ENCODE measurements around the gene BCL2L1. TPM values are rescaled to one million over a fixed set of nuclear protein-coding genes. Genes with fewer than 3 reads are reported as not detected.
A peak's percentile ranks its signal among the peaks of the same experiment; 100 is the strongest.

BCL2L1 gene
- total RNA-seq, 1 donor from 2014 or later, result 136 TPM

GRCh38 chr20:31713312-31714273 lies 9.1 kb downstream of the BCL2L1 start:
- peak; percentile 0 for TF ChIP-seq CTCF (IDR thresholded peaks at IDR 0.05; ENCODE audit: partially characterized antibody, unreplicated experiment)
- peaks cover 3% of the 10 kb centered on the region for H3K36me3 Mint-ChIP-seq (ENCODE audit: unreplicated experiment)
- H3K27ac Mint-ChIP-seq (ENCODE audit: unreplicated experiment), result peak overlapping the region; percentile 4
- H3K4me1 Mint-ChIP-seq (ENCODE audit: low read depth, unreplicated experiment), result peaks cover 38% of the 10 kb centered on the region
- H3K9me3 Mint-ChIP-seq (ENCODE audit: unreplicated experiment), result peaks cover 5% of the 10 kb centered on the region
- peak overlapping the region; percentile 21 for H3K4me3 Mint-ChIP-seq (ENCODE audit: unreplicated experiment)
- DNase-seq, result no peak
- peaks cover 5% of the 10 kb centered on the region for H3K27me3 Mint-ChIP-seq (ENCODE audit: unreplicated experiment)

GRCh38 chr20:31712564-31713311 lies 9.9 kb downstream of the BCL2L1 start:
- DNase-seq, result no peak
- H3K27ac Mint-ChIP-seq (ENCODE audit: unreplicated experiment), result peak overlapping the region; percentile 4
- peak overlapping the region; percentile 21 for H3K4me3 Mint-ChIP-seq (ENCODE audit: unreplicated experiment)
- peaks cover 5% of the 10 kb centered on the region for H3K27me3 Mint-ChIP-seq (ENCODE audit: unreplicated experiment)
- H3K36me3 Mint-ChIP-seq (ENCODE audit: unreplicated experiment), result peaks cover 3% of the 10 kb centered on the region
- H3K4me1 Mint-ChIP-seq (ENCODE audit: low read depth, unreplicated experiment), result peaks cover 41% of the 10 kb centered on the region
- TF ChIP-seq CTCF (IDR thresholded peaks at IDR 0.05; ENCODE audit: partially characterized antibody, unreplicated experiment), result no peak
- H3K9me3 Mint-ChIP-seq (ENCODE audit: unreplicated experiment), result peaks cover 7% of the 10 kb centered on the region

- H3K4me3 Mint-ChIP-seq (ENCODE audit: unreplicated experiment), result no peak overlapping the region
- H3K36me3 Mint-ChIP-seq (ENCODE audit: unreplicated experiment), result peaks cover 3% of the 10 kb centered on the region
- H3K27me3 Mint-ChIP-seq (ENCODE audit: unreplicated experiment), result peaks cover 5% of the 10 kb centered on the region
- peaks cover 10% of the 10 kb centered on the region for H3K9me3 Mint-ChIP-seq (ENCODE audit: unreplicated experiment)
- H3K4me1 Mint-ChIP-seq (ENCODE audit: low read depth, unreplicated experiment), result peaks cover 39% of the 10 kb centered on the region
- H3K27ac Mint-ChIP-seq (ENCODE audit: unreplicated experiment), result no peak overlapping the region
- DNase-seq, result no peak
- no peak for TF ChIP-seq CTCF (IDR thresholded peaks at IDR 0.05; ENCODE audit: partially characterized antibody, unreplicated experiment)
Measured at GRCh38 chr20:31712112-31712553, 10.5 kb downstream of the BCL2L1 start.

GRCh38 chr20:31711179-31712111 lies 11.2 kb downstream of the BCL2L1 start:
- peaks cover 3% of the 10 kb centered on the region for H3K36me3 Mint-ChIP-seq (ENCODE audit: unreplicated experiment)
- DNase-seq, result no peak
- peaks cover 5% of the 10 kb centered on the region for H3K27me3 Mint-ChIP-seq (ENCODE audit: unreplicated experiment)
- H3K4me3 Mint-ChIP-seq (ENCODE audit: unreplicated experiment), result no peak overlapping the region
- peaks cover 9% of the 10 kb centered on the region for H3K9me3 Mint-ChIP-seq (ENCODE audit: unreplicated experiment)
- TF ChIP-seq CTCF (IDR thresholded peaks at IDR 0.05; ENCODE audit: partially characterized antibody, unreplicated experiment), result no peak
- peaks cover 32% of the 10 kb centered on the region for H3K4me1 Mint-ChIP-seq (ENCODE audit: low read depth, unreplicated experiment)
- no peak overlapping the region for H3K27ac Mint-ChIP-seq (ENCODE audit: unreplicated experiment)

Measured in glutamatergic neuron (in vitro differentiated cells).